ENCODE results near the gene TRPV4.

TRPV4 gene

DNA sequence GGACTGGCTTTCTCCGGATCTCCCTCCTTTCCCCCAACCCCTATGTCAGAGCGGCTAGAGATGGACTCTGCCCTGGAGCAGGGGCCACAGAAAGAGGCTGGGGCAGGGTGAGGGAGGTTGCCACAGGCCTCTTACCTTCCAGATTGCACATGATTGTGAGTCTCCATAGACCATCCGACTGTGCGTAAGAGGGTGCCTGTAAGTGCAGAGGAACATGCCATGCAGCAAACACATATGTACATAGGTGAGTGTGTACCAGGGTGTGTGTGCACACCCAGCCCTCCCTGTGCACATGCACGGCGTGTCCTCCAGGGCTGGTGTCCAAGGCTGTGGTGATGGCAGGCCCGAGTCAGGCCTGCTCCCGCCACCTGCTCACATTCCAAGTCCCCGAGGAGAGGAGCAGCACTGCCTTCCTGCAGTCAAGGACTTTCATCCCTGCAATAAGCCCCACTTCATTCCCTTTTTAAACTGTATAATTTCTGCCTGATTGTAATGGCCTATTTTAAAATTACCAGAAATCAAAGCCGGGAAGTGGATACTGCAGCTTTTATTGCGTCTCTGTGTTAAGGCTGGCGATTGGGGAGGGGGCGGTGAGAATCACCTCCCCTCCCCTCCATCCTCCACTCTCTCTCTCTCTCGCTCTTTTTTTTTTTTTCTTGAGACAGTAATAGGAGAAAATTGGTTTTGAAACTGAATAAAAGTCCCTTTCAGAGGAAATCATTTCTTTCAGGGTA lies 91.1 kb downstream of the TRPV4 start:
- no peak for DNase-seq (ENCODE audit: low read depth in 1 of 2, low spot score in 1 of 2)

DNA sequence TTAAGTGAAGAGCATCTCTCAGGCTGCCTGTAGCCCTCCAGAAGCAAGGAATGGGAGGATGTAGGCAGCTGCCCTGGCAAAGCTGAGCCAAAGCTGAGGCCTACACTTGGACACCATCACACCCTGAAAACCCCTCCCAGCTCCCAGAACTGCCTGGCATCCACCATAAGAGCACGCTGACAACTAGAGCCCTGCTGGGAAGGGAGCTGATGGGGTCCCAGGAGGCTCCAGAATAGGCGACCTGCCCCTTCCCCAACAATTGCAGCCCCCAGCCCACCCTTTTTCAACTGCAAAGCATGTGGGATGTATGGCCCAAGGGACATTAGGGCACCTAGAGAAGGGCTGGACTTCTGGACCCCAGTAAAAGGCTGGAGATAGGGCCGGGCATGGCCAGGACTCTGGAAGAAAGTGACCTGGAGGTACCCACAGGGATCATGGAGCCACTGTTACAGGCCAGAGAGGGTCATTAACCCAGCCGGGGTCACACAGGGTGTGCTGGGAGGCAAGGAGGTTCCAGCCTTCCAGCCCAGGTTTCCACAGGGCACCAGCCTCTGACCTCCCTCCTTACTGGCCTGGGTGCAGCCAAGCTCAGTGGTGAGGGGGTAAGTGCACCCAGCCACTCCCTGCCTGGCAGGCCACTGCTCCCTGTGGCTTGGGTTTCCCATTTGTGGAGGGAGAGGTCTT lies 91.8 kb downstream of the TRPV4 start:
- no peak for DNase-seq (ENCODE audit: low read depth in 1 of 2, low spot score in 1 of 2)

DNA sequence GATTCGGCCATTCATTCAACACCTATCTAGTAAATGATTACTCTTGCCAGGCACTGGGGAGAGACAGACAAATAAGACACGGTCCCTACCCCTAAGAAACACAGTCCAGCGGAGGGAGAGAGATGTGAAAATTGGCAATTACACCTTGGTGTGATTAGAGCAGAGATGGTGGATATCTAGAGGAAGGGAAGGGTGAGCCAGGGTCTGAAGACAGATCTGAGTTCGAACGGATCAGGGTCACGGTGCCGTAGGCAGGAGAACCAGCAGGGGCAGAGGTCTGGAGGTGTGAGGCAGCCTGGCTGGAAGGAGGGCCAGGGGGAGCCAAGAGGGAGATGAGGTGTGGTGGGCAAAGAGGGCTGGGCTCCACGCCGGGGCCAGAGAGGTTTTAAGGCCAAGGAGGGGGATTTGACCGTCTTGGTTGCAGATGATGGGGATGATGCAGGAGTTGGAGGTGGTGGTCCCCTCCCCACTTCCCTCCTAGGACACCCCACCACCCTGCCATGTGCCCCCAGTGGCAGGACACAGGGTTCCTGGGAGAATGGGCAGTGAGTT lies 92.4 kb downstream of the TRPV4 start:
- DNase-seq (ENCODE audit: low read depth in 1 of 2, low spot score in 1 of 2), result no peak

- DNase-seq (ENCODE audit: low read depth in 1 of 2, low spot score in 1 of 2), result no peak
Observed at GRCh38 chr12:109739747-109740693, 93.2 kb downstream of the TRPV4 start.

DNA sequence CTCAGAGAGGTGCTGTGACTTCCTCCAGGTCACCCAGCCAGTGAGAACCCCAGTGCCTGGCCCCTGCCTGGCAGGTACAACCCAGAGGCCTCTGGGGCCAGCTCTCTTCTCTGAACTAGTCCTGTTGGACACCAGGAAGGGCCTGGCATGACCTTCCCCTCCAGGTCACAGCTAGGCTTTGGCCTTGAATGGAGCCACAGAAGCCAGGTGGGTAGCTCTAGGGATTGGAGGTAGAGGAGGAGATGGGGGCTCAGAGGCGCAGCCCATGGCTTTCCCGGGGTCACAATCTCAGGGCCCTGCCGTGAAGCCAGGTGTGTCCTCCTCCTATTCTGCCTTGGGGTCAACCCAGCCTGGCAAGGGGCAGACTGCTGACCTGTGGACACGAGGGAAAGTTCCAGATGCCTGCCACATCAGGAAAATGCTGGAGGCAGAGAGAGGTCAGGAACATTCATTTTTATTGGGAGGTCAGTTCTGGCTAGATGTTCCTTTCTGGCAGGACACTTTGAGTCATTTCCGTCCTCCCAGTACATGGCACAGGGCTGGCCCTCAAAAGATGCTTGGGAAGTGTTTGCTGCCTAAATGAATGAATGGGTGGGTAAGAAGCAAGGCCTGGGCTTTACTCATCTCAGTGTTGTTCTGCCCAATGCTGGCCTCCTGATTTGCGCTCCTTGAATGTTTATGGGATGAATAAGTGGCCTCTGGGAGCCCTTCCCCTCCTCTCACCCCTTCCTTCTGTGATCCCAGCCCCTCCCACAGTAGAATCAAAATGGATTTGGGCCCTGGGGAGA lies 94.1 kb downstream of the TRPV4 start:
- no peak for DNase-seq (ENCODE audit: low read depth in 1 of 2, low spot score in 1 of 2)

- DNase-seq (ENCODE audit: low read depth in 1 of 2, low spot score in 1 of 2), result no peak
Observed at GRCh38 chr12:109738209-109738608, 95.0 kb downstream of the TRPV4 start.

- DNase-seq (ENCODE audit: low read depth in 1 of 2, low spot score in 1 of 2), result no peak
Observed at GRCh38 chr12:109737631-109738030, 95.6 kb downstream of the TRPV4 start.

- DNase-seq (ENCODE audit: low read depth in 1 of 2, low spot score in 1 of 2), result no peak
Observed at GRCh38 chr12:109737126-109737525, 96.1 kb downstream of the TRPV4 start.

DNA sequence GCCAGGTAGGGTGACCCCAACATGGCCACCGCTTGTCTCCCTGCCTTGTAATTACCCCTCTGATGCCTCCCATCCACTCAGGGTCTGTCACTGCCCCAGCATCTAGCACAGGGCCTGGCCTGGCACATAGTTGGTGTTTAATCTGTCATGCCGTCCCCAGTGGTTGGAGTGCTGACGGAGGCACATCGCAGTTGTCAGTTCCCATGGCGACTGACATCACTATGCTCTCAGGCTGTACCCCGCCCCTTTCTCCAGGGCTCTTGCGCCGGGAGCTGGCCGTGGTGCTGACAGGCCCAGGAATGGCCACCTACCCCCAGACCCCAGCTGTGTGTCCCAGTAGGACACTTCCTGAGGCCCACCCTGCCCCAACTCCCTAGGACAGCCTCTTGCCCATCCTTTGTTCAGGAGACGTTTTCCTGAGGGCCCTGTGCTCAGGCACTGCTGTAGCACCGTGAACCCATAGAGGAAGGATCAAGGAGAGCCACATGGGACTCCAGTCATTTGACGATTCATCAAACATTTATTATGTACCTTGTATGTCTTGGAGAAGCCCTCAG lies 96.6 kb downstream of the TRPV4 start:
- no peak for DNase-seq (ENCODE audit: low read depth in 1 of 2, low spot score in 1 of 2)

GRCh38 chr12:109735825-109736551 lies 97.2 kb downstream of the TRPV4 start:
- DNase-seq (ENCODE audit: low read depth in 1 of 2, low spot score in 1 of 2), result no peak

DNA sequence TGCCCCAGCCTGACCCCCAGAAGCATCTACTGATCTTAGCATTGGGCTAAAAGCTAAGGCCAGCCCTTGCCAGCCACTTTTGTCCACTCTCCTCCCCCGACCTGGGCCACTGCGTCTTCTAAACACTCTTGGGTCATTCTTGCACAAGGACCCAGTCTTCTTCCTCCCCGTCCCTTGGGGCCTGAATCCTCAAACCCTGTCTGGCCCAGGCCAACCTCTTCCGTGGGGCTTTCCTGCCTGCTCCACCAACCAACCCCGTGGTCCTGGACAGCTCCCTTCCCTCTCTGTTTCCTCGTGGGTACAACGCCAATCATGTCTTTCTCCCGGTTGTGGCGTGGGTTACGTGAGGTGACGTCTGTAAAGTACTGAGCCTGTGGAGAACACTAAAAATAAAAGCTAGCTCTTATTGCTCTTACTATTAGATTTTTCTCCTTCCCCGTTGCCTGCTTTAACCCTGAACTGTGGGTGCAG lies 98.1 kb downstream of the TRPV4 start:
- no peak for DNase-seq (ENCODE audit: low read depth in 1 of 2, low spot score in 1 of 2)

DNA sequence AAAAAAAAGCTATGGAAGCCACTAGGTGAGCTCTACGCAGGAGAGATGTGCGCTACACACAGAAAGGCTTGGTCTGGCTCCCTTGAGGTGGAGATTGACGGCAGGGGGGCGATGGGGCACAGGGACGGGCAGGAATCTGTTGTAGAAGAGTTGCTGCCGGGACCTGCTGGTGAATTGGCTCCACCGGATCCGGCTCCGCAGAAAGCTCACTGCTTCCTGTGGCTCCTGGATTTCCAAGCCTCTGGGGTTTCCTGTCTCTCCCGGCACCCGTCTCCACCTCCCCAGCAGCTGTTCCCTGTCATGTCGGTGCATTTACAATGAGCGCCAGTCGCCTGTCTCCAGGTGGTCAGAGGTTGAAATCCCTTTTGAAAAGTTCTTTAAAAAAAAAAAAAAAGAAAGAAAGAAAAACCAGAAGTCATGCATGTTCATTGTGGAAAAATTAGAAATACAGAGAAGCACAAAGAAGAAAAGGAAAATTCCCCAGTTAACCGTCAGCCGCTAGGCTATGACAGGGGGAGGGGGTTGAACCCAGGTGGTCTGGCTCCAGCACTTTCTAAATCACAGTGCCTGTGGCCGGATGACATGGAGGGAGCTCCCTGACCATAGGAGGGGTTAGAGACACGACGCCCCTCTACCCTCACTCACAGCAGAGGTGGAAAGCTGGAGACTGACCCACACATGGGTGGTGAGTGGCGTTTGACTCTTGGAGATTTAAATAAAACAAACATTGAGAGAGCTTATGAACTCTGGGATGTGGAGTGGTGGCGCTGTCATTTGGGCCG lies 98.8 kb downstream of the TRPV4 start:
- DNase-seq (ENCODE audit: low read depth in 1 of 2, low spot score in 1 of 2), result no peak
